Activated CD8-positive, alpha-beta memory T cell treated with anti-CD3 and anti-CD28 coated beads, Interleukin-2, amount 50 U/mL, for 1 hour (primary cell): ENCODE measurements around the gene HDLBP.
"Not testable (repeated sequence)": the region's sequence is repeated elsewhere in the genome, so short reads cannot be mapped to it uniquely, and the experiment has no call there.

Experiments
- DNase-seq: peaks from one replicate; pipeline ENCODE4 v3.0.0-alpha.2; 2020; ENCODE audit errors: extremely low read depth

The HDLBP gene

DNA sequence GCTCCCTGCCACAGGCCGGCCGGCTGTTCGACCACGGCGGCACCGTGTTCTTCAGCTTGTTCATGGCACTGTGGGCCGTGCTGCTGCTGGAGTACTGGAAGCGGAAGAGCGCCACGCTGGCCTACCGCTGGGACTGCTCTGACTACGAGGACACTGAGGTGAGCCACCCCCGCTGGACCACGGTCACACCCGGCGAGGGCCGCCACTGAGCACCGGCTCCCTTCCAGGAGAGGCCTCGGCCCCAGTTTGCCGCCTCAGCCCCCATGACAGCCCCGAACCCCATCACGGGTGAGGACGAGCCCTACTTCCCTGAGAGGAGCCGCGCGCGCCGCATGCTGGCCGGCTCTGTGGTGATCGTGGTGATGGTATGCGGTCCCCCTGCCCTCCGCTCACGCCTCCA is 106.2 kb downstream of the HDLBP start:
- DNase-seq: no peak

DNA sequence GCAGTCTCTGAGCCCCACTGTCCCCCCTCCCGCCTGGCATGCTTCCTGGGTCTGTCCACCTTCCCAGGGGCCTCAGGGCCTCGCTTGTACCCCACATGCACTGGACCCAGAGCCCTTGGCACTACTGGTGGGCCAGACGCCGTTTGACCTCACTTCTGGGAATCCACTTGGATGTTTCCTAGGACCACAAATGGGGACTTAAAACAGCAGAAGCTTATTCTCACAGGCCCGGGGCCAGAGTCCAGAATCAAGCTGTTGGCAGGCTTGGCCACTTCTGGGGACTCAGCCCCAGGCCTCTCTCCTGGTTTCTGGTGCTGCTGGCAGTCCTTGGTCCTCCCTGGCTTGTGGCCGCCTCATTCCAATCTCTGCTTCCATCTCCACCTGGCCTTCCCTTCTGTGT is 107.4 kb downstream of the HDLBP start:
- no peak for DNase-seq

DNA sequence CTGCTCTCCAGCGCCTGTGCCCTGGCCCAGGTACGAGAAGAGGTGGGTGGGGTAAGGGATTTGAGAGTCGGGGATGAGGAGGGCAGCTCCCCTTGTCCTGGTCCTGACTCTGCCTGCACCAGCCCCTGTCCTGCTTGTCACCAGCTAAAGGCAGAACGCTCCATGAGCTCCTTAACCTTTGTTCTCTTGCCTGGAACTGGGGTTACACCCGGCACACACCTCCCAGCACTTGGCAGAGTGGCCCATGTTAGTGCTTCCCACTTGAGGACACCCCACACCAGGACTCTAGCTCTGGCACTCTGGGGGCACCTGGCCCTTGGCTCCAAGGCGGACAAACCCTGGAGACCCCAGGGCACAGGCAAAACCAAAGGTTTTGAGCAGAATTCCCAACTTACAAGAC is 107.8 kb downstream of the HDLBP start:
- no peak for DNase-seq

DNA sequence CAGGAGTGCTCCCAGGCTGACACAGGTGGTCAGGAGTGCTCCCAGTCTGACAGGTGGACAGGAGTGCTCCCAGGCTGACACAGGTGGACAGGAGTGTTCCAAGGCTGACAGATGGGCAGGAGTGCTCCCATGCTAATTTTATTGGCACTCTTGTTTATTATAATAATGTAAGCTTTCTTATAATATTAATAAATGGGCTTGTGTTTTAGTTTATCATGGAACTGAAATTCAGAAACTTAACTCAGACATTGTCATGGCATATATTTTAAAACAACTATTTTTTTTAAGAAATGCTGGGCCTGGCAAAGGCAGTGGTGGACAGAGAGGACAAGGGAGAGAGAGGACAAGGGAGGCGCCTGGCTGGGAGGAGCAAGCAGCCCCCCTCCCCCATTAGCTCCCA is 108.3 kb downstream of the HDLBP start:
- DNase-seq: no peak

- DNase-seq: no peak
Observed at GRCh38 chr2:241205086-241205485, 110.4 kb downstream of the HDLBP start.

DNA sequence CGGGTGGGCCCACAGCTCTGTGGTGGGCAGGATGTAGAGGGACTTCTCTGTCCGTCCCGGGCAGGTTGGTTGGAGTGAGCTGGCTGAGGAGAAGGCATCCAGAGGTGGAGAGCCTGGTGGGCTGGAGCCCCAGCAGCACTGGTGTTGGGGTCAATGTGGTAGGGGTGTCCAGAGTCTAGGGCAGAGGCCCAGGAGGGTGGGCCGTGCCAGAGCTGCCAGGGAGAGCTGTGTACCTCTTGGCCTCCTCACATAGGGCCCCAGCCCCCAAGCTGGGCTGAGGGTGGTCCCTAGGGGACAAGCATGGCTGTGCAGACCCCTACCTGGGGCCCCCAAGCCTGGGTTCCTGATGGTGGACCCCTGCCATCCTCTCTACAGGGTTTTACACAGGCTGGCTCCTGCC is 111.0 kb downstream of the HDLBP start:
- DNase-seq: no peak

- DNase-seq: no peak
Observed at GRCh38 chr2:241204010-241204384, 111.5 kb downstream of the HDLBP start.

GRCh38 chr2:241203218-241204009 is 112.1 kb downstream of the HDLBP start:
- DNase-seq: no peak

DNA sequence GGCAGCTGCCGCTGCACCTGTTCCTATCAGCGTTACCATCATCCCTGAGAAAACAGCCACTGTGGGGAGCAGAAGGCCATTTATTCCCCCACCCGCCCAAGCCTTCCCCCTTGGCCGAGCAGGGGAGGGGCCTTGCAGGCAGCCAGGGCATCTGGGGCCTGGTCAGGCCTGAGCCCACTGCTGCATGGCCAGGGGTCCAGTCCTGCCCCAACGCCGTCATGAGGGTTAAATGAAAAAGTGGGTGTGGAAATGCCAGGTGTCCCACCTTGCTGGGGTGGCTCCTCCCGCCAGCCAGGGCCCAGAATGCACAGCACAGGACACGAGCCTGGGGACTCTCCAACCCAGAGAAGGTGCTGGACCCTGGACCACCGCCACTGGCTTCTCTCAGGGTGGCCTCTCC is 112.8 kb downstream of the HDLBP start:
- no peak for DNase-seq

- no peak for DNase-seq
Observed at GRCh38 chr2:241202268-241202585, 113.2 kb downstream of the HDLBP start.

DNA sequence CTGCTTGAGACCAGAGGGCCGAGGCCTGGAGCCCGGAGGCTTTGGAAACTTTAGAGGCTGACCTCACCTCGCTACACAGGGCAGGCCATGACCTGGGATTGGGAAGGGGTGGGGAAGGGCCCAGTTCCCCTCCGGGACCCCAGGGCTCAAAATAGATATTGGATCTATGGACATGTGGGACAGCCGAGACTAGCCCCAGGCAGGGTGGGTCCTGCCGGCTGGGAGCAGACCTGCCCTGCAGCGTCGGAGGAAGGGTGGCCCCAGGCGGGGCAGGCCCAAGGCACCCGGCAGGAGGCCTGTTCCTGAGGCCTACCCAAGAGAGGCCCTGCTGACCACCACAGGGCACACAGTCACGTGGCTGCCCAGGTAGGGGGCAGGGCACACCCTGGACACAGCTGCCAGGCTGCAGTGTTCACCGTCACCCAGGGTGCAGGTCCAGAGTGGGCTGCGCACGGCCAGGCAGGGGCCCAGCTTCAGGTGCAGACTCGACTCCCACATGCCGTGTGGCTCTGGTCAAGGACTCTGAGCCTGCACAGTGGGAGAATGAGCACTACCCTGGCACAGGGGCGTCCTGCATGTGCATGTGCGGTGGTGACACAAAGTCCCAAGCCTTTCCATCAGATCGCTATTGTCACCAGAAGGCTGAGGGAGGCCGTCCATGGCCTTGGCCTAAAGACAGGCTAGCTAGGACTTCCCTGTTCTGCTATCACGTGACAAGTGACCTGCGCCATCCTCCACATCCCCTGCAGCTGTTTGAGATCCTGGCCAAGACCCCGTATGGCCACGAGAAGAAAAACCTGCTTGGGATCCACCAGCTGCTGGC is 113.8 kb downstream of the HDLBP start:
- DNase-seq: no peak

GRCh38 chr2:241200822-241201395 is 114.6 kb downstream of the HDLBP start:
- no peak for DNase-seq

DNA sequence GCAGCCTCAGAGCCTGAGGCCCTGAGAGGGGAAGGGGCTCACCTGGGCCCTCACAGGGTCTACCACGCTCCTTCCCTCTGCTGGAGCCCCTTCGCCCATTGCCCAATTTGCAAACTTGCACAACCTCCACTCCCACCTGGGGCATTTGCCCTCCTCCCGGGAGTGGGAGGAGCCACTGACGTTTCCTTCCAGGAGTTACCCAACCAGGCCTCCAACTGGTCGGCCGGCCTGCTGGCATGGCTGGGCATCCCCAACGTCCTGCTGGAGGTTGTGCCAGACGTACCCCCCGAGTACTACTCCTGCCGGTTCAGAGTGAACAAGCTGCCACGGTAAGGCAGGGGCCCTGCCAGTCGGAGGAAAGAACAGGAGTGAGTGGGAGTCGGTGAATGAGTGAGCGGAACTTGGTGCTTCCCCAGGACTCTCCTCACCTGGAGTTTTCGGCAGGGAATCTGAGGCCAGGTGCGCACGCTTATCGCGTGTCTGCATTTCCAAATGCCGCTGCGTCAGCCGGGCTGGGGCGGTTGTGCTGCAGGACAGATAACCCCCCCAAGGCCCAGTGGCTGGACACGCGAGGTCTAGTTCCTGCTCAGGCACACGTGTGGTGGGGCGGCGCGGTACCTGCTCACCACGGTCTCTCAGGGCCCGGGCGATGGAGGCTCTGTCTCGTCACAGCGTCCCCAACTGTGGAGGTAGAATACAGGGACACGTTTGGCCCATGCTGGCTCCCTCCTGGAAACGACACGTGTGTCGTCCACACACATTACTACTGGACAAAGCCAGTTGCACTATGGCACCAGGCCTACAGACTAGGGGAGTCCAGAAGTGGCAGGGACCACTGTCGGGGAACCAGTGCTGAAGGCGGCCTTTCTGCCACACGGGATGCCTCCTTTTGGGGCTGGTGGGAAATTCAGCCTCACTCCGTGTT is 115.3 kb downstream of the HDLBP start:
- DNase-seq: no peak

DNA sequence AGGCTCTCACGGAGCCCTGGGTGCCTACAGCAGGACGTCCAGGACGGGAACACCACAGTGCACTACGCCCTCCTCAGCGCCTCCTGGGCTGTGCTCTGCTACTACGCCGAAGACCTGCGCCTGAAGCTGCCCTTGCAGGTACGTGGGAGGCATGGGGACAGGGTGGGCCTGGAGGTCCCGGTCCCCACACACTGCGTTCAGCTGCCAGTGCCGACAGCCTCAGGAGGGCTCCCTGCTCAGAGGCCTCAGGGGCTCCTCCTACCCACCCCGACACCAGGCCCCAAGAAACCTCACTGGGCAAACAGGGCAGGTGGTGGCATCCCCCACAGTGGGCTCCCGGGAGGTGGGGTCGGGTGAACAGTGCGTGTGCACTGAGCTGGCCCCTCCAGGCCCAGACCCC is 116.2 kb downstream of the HDLBP start:
- no peak for DNase-seq

- DNase-seq: no peak
Observed at GRCh38 chr2:241198381-241199279, 116.8 kb downstream of the HDLBP start.

DNA sequence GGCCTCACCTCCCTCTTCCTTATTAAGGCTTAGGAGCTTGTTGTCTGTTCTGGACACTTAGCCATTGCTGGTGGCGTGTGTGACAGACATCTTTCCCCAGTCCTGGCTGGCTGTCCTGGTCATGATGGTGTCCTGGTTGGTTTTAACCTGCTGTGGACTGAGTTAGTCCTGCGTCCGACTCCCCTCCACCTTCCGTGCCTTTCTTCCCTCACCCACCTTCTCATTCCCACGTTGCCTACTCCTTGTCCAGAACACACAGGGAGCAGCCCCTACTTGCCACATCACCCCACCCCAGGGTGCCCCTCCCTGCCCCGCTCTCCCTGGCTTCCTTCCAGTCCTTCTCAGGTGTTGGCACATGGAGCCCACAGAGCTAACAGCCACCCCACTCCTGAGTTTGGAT is 117.5 kb downstream of the HDLBP start:
- DNase-seq: no peak

DNA sequence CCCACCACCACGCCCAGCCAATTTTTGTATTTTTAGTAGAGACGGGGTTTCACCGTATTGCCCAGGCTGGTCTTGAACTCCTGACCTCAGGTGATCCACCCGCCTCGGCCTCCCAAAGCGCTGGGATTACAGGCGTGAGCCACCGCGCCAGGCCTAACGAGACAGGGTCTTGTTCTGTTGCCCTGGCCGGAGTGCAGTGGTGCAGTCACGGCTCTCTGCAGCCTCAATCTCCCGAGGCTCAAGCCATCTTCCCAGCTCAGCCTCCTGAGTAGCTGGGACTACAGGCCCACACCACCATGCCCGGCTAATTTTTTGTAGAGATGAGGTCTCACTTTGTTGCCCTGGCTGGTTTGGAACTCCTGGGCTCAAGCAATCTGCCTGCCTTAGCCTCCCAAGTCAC is 118.2 kb downstream of the HDLBP start:
- not testable (repeated sequence) for DNase-seq

GRCh38 chr2:241195506-241196130 is 119.9 kb downstream of the HDLBP start:
- DNase-seq: no peak

GRCh38 chr2:241194811-241195210 is 120.7 kb downstream of the HDLBP start:
- no peak for DNase-seq

DNA sequence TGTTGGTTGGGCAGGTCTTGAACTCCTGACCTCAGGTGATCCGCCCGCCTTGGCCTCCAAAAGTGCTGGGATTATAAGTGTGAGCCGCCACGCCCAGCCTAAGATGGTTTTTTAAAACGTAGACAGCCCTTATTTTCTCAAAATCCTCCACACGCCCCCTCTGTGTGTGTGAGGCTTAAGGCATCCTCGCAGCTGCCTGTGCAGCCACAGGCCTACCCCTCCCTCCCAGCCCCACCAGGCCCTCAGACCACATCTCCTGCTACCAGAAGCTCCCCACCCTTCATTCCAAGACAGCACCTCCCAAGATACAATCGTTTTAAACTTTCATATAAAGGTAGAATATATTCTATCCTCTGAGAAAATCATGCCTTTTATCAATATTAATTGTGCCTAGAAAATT is 122.2 kb downstream of the HDLBP start:
- DNase-seq: no peak
